Esophagus squamous epithelium (tissue), 4 donors: ENCODE results near the gene ZFP36L2.

Source experiments
- POLR2A ChIP-seq, 4 donors: fragments of 450-650 bp; IDR thresholded peaks; one replicate each; pipeline ENCODE4 v1.6.1; 2017; ENCODE audit warnings: antibody characterized with exemption in 4 of 4, mild to moderate bottlenecking in 4 of 4, moderate library complexity in 3 of 4
- TF ChIP-seq, protein P1 (sequence below), 6 experiments: fragments of 450-650 bp in 4 of 6; fragments of 200-600 bp in 2 of 6; sonication (generic) in 2 of 6; IDR thresholded peaks; one replicate each; pipeline ENCODE4 v1.5.1; 2016 to 2019; ENCODE audit warnings: antibody characterized with exemption in 6 of 6, mild to moderate bottlenecking in 4 of 6, moderate library complexity in 4 of 6

DNA sequence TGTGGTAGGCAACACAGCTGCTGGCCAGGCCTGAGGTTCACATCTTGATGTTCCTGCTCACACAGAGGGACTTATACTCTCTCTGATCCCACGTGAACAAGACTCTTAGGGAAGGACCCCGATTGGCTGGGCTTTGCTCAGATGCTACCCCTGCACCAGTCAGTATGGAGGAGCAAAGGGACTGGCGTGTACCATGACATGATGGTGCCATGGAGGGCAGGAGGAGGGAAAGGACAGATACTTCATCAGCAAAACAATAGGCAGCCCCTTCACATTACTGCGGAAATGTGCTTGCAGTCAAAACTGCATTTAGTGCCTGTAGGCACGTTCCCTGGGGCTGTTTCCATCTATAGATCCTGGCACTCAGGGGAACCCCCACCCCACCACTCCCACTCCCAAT lies 42.7 kb downstream of the ZFP36L2 start:
- no peak for TF ChIP-seq POLR2A (IDR thresholded peaks at IDR 0.05)
- TF ChIP-seq, protein P1, sequence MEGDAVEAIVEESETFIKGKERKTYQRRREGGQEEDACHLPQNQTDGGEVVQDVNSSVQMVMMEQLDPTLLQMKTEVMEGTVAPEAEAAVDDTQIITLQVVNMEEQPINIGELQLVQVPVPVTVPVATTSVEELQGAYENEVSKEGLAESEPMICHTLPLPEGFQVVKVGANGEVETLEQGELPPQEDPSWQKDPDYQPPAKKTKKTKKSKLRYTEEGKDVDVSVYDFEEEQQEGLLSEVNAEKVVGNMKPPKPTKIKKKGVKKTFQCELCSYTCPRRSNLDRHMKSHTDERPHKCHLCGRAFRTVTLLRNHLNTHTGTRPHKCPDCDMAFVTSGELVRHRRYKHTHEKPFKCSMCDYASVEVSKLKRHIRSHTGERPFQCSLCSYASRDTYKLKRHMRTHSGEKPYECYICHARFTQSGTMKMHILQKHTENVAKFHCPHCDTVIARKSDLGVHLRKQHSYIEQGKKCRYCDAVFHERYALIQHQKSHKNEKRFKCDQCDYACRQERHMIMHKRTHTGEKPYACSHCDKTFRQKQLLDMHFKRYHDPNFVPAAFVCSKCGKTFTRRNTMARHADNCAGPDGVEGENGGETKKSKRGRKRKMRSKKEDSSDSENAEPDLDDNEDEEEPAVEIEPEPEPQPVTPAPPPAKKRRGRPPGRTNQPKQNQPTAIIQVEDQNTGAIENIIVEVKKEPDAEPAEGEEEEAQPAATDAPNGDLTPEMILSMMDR (IDR thresholded peaks at IDR 0.05), result no peak
